ENCODE results near the gene FANCC.

DNA sequence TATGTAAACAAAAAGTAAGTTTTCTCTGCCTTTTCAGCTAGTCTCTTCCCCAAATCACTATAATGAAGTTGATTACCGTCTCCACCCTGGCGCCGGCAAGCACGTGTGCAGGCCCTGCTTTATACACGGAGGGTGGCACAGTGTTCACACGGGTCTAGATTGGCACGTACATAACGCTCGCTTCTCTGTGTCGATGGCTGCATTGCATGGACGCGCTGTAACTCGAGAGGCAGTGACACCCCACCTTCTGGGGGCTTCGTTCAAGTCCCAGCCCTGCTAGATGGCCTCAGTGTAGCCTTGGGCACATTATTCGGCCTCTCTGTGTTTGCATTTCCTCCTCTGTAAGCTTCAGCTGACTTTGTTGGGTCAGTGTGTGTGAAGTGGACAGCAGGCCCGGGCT lies 223.9 kb downstream of the FANCC start:
- TF ChIP-seq CTCF (conservative IDR thresholded peaks at IDR 0.05) (no peak), EZH2 (IDR thresholded peaks at IDR 0.05; ENCODE audit: low read depth) (no peak)
